ENCODE measurements around the gene CD19. TPM values are rescaled to one million over a fixed set of nuclear protein-coding genes. Genes with fewer than 3 reads are reported as not detected.
A peak's percentile ranks its signal among the peaks of the same experiment; 100 is the strongest.

Gene CD19
- total RNA-seq, 2 donors from 2014 or later: 4.0 TPM; not detected in 1

GRCh38 chr16:28984091-28984490 is 52.3 kb downstream of the CD19 start:
- Mint-ChIP-seq H3K27me3 (no peaks in the 10 kb centered on the region), H3K4me3 (peak overlapping the region; percentile 98), H3K4me1 (peaks cover 39% of the 10 kb centered on the region), H3K27ac (peak overlapping the region; percentile 89), H3K36me3 (ENCODE audit: low read depth) (peaks cover 24% of the 10 kb centered on the region)
- no peaks in the 10 kb centered on the region for H3K9me3 ChIP-seq (ENCODE audit: control insufficient read depth, low read length, poor library complexity, severe bottlenecking)
- no peak for ATAC-seq
- no peak for DNase-seq

- Mint-ChIP-seq H3K4me1 (peaks cover 43% of the 10 kb centered on the region), H3K36me3 (ENCODE audit: low read depth) (peaks cover 24% of the 10 kb centered on the region), H3K27ac (peak within 1 kb of the TSS; percentile 92), H3K4me3 (peak within 1 kb of the TSS; percentile 98), H3K27me3 (no peaks in the 10 kb centered on the region)
- H3K9me3 ChIP-seq (ENCODE audit: control insufficient read depth, low read length, poor library complexity, severe bottlenecking): no peaks in the 10 kb centered on the region
- peak; percentile 84 for ATAC-seq
- DNase-seq: peak; percentile 64 to 74 (median 67)
These were observed 52.9 kb downstream of the CD19 start, which contains the start of gene LAT for GRCh38 chr16:28984619-28985135. Gene LAT (plus strand): TSS chr16:28985052. CDS start chr16:28985418, 366 bp downstream.

- peak overlapping the region; percentile 92 for H3K27ac Mint-ChIP-seq
- DNase-seq: no peak
- peak overlapping the region; percentile 98 for H3K4me3 Mint-ChIP-seq
- peak; percentile 40 for ATAC-seq
- peaks cover 49% of the 10 kb centered on the region for H3K4me1 Mint-ChIP-seq
- peaks cover 27% of the 10 kb centered on the region for H3K36me3 Mint-ChIP-seq (ENCODE audit: low read depth)
- H3K27me3 Mint-ChIP-seq: no peaks in the 10 kb centered on the region
- no peaks in the 10 kb centered on the region for H3K9me3 ChIP-seq (ENCODE audit: control insufficient read depth, low read length, poor library complexity, severe bottlenecking)
These were observed 53.7 kb downstream of the CD19 start for GRCh38 chr16:28985211-28986041.

GRCh38 chr16:28986046-28986445 is 54.3 kb downstream of the CD19 start:
- ATAC-seq: no peak
- Mint-ChIP-seq H3K27ac (peak overlapping the region; percentile 92), H3K4me3 (peak overlapping the region; percentile 98), H3K4me1 (peaks cover 54% of the 10 kb centered on the region), H3K36me3 (ENCODE audit: low read depth) (peaks cover 27% of the 10 kb centered on the region), H3K27me3 (no peaks in the 10 kb centered on the region)
- H3K9me3 ChIP-seq (ENCODE audit: control insufficient read depth, low read length, poor library complexity, severe bottlenecking): no peaks in the 10 kb centered on the region
- DNase-seq: no peak

DNA sequence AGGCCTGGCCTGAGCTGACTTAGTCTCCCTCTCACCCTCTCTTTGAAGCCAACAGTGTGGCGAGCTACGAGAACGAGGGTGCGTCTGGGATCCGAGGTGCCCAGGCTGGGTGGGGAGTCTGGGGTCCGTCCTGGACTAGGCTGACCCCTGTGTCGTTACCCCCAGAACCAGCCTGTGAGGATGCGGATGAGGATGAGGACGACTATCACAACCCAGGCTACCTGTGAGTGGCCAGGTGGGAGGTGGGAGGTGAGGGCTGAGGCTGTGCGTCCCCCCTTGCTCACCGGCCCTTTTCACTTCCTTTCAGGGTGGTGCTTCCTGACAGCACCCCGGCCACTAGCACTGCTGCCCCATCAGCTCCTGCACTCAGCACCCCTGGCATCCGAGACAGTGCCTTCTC is 54.7 kb downstream of the CD19 start:
- peak overlapping the region; percentile 92 for H3K27ac Mint-ChIP-seq
- ATAC-seq (no peak), DNase-seq (no peak)
- no peaks in the 10 kb centered on the region for H3K9me3 ChIP-seq (ENCODE audit: control insufficient read depth, low read length, poor library complexity, severe bottlenecking)
- peaks cover 27% of the 10 kb centered on the region for H3K36me3 Mint-ChIP-seq (ENCODE audit: low read depth)
- peaks cover 54% of the 10 kb centered on the region for H3K4me1 Mint-ChIP-seq
- H3K4me3 Mint-ChIP-seq: peak overlapping the region; percentile 98
- no peaks in the 10 kb centered on the region for H3K27me3 Mint-ChIP-seq

- Mint-ChIP-seq H3K4me1 (peaks cover 51% of the 10 kb centered on the region), H3K4me3 (peak overlapping the region; percentile 98), H3K27ac (peak overlapping the region; percentile 92), H3K27me3 (no peaks in the 10 kb centered on the region), H3K36me3 (ENCODE audit: low read depth) (peaks cover 24% of the 10 kb centered on the region)
- ATAC-seq (no peak), DNase-seq (no peak)
- H3K9me3 ChIP-seq (ENCODE audit: control insufficient read depth, low read length, poor library complexity, severe bottlenecking): no peaks in the 10 kb centered on the region
These were observed 55.5 kb downstream of the CD19 start for GRCh38 chr16:28987170-28987853.

Other genes starting within 250 kb of the CD19 start
- gene EIF3C, start 220.5 kb upstream of the CD19 start, total RNA-seq: 100 to 1,000 TPM; 257 to 259 TPM
- 1 to 10 TPM; 1.4 to 6.6 TPM for gene NPIPB9, start 180.2 kb upstream of the CD19 start, total RNA-seq
- 100 to 1,000 TPM; 348 to 372 TPM for gene ATXN2L, start 109.0 kb upstream of the CD19 start, total RNA-seq
- gene TUFM, start 85.6 kb upstream of the CD19 start, total RNA-seq: 100 to 1,000 TPM in 1 of 2 donors, 10 to 100 TPM in 1; 78.5 to 103 TPM
- 10 to 100 TPM; 69.1 to 77.7 TPM for gene SH2B1, start 68.1 kb upstream of the CD19 start, total RNA-seq
- 1 to 10 TPM in 1 of 2 donors, under 1 TPM in 1; 0.75 to 1.7 TPM for gene ATP2A1, start 53.5 kb upstream of the CD19 start, total RNA-seq
- 10 to 100 TPM; 25.2 to 25.3 TPM for gene RABEP2, start 6.7 kb upstream of the CD19 start, total RNA-seq
- gene NFATC2IP, start 19.0 kb downstream of the CD19 start, total RNA-seq: 10 to 100 TPM; 67.7 to 70.9 TPM
- 10 to 100 TPM; 24.4 to 28.1 TPM for gene SPNS1, start 42.8 kb downstream of the CD19 start, total RNA-seq
- gene LAT, start 53.1 kb downstream of the CD19 start, total RNA-seq: 100 to 1,000 TPM; 191 to 193 TPM